H1 (cell line): ENCODE measurements around the gene TXNDC12. TPM values are rescaled to one million over a fixed set of nuclear protein-coding genes. Genes with fewer than 3 reads are reported as not detected.
A peak's percentile ranks its signal among the peaks of the same experiment; 100 is the strongest.
"Not testable (repeated sequence)": the region's sequence is repeated elsewhere in the genome, so short reads cannot be mapped to it uniquely, and the experiment has no call there.

Experiments used
- CTCF ChIA-PET: fragments of 300-600 bp; sonication (Branson Sonifier 250); formaldehyde crosslinking; loops from one replicate; lab custom pipeline; 2021; ENCODE audit not compliant: partially characterized antibody; lab: Charles Lee
- POLR2A ChIA-PET: fragments of 300-600 bp; sonication (Branson Sonifier 250); formaldehyde crosslinking; loops from one replicate; lab custom pipeline; 2021; ENCODE audit warnings: inconsistent platforms; ENCODE audit not compliant: partially characterized antibody; lab: Charles Lee
- DNase-seq, 2 experiments: peaks; one replicate each; pipeline versions ENCODE4 v3.0.0 to v3.0.0-alpha.2; 2010 to 2022; ENCODE audit warnings: low spot score in 2 of 2, low read depth in 1 of 2, mixed read lengths in 1 of 2
- FAIRE-seq: peaks from 2 replicates; lab custom pipeline; 2011; peaks lifted over from hg19 to GRCh38; lab: Jason Lieb, UNC
- H2AFZ ChIP-seq: 2 replicates; pipeline ENCODE4 v1.8.1; 2012; ENCODE audit warnings: low read length, inconsistent platforms
- H2AK5ac ChIP-seq: 2 replicates; pipeline ENCODE4 v1.6.1; 2013; ENCODE audit warnings: low read depth, low read length
- H2BK120ac ChIP-seq: replicated peaks from 2 replicates; pipeline ENCODE3; 2013; ENCODE audit warnings: low read depth, low read length, inconsistent platforms
- H2BK12ac ChIP-seq: 2 replicates; pipeline ENCODE4 v1.6.1; 2013; ENCODE audit warnings: low read depth, low read length
- H2BK15ac ChIP-seq: 2 replicates; pipeline ENCODE4 v1.6.1; 2013; ENCODE audit warnings: low read length
- H2BK20ac ChIP-seq: 2 replicates; pipeline ENCODE4 v1.6.1; 2013; ENCODE audit warnings: low read length
- H2BK5ac ChIP-seq: 2 replicates; pipeline ENCODE4 v1.6.1; 2013; ENCODE audit warnings: low read depth, low read length
- H3K14ac ChIP-seq: 2 replicates; pipeline ENCODE4 v1.6.1; 2013; ENCODE audit warnings: inconsistent platforms; ENCODE audit not compliant: insufficient read length
- H3K18ac ChIP-seq: 2 replicates; pipeline ENCODE4 v1.6.1; 2013; ENCODE audit warnings: low read length; ENCODE audit errors: extremely low read depth
- H3K23ac ChIP-seq: 2 replicates; pipeline ENCODE4 v1.6.1; 2013; ENCODE audit warnings: inconsistent platforms; ENCODE audit not compliant: insufficient read length
- H3K23me2 ChIP-seq: 2 replicates; pipeline ENCODE4 v1.6.1; 2013; ENCODE audit warnings: low read depth, low read length
- H3K27ac ChIP-seq: 2 replicates; pipeline ENCODE4 v1.6.1; 2011; ENCODE audit warnings: low read depth, low read length, inconsistent platforms
- H3K27me3 ChIP-seq, 4 experiments: replicated peaks in 1 of 4; 1 replicate in 1 of 4; 2 replicates in 3 of 4; pipeline versions ENCODE4 v1.6.1 to v1.8.1; 2011 to 2013; ENCODE audit warnings: low read length in 3 of 4, mild to moderate bottlenecking in 3 of 4, inconsistent platforms in 2 of 4, mixed read lengths in 2 of 4, moderate library complexity in 1 of 4; ENCODE audit not compliant: control insufficient read depth in 3 of 4, insufficient read depth in 3 of 4; ENCODE audit errors: extremely low read depth in 1 of 4
- H3K36me3 ChIP-seq, 4 experiments: 2 replicates each; pipeline versions ENCODE4 v1.6.1 to v1.8.1; 2011 to 2013; ENCODE audit warnings: mild to moderate bottlenecking in 4 of 4, low read length in 3 of 4, moderate library complexity in 2 of 4, control low read depth in 1 of 4, inconsistent platforms in 1 of 4; ENCODE audit not compliant: insufficient read depth in 4 of 4, control insufficient read depth in 2 of 4
- H3K4ac ChIP-seq: replicated peaks from 2 replicates; pipeline ENCODE3; 2013; ENCODE audit warnings: low read length, low read depth, mixed read lengths, inconsistent platforms; ENCODE audit not compliant: insufficient read length
- H3K4me1 ChIP-seq, 4 experiments: replicated peaks in 1 of 4; 1 replicate in 1 of 4; 2 replicates in 3 of 4; pipeline versions ENCODE4 v1.6.1 to v1.8.1; 2011 to 2013; ENCODE audit warnings: low read length in 3 of 4, inconsistent platforms in 2 of 4, mixed read lengths in 1 of 4; ENCODE audit not compliant: insufficient read depth in 4 of 4, control insufficient read depth in 3 of 4
- H3K4me2 ChIP-seq, 2 experiments: 2 replicates each; pipeline versions ENCODE4 v1.6.1 to v1.8.1; 2011 to 2013; ENCODE audit warnings: low read depth in 2 of 2, low read length in 2 of 2, control low read depth in 1 of 2, inconsistent platforms in 1 of 2, mild to moderate bottlenecking in 1 of 2; ENCODE audit not compliant: insufficient read depth in 1 of 2
- H3K4me3 ChIP-seq, 4 experiments: fragments of 200-600, 300-600 bp in 1 of 4; sonication (generic), shearing (Covaris generic), sonication (Bioruptor Twin) in 1 of 4; 2 replicates each; pipeline versions ENCODE4 v1.5.1 to v1.8.1; 2011 to 2016; ENCODE audit warnings: low read length in 4 of 4, low read depth in 3 of 4, control low read depth in 2 of 4, inconsistent platforms in 2 of 4, mild to moderate bottlenecking in 2 of 4, mixed read lengths in 1 of 4, moderate library complexity in 1 of 4; ENCODE audit not compliant: insufficient read depth in 2 of 4; ENCODE audit errors: extremely low read depth in 1 of 4
- H3K56ac ChIP-seq: replicated peaks from 2 replicates; pipeline ENCODE3; 2013; ENCODE audit warnings: low read depth, mild to moderate bottlenecking, mixed read lengths, low read length, inconsistent platforms; ENCODE audit not compliant: insufficient read length
- H3K79me1 ChIP-seq: 2 replicates; pipeline ENCODE4 v1.6.1; 2013; ENCODE audit warnings: low read depth, low read length, control low read depth
- H3K79me2 ChIP-seq, 2 experiments: 2 replicates each; pipeline versions ENCODE4 v1.6.1 to v1.8.1; 2012 to 2013; ENCODE audit warnings: low read length in 2 of 2, mild to moderate bottlenecking in 2 of 2, inconsistent platforms in 1 of 2; ENCODE audit not compliant: insufficient read depth in 2 of 2, control insufficient read depth in 1 of 2
- H3K9ac ChIP-seq, 4 experiments: replicated peaks in 1 of 4; 1 replicate in 1 of 4; 2 replicates in 3 of 4; pipeline versions ENCODE4 v1.6.1 to v1.8.1; 2011 to 2013; ENCODE audit warnings: low read depth in 3 of 4, low read length in 3 of 4, control low read depth in 2 of 4, mild to moderate bottlenecking in 2 of 4, moderate library complexity in 2 of 4, inconsistent platforms in 1 of 4; ENCODE audit errors: extremely low read depth in 1 of 4
- H3K9me3 ChIP-seq, 2 experiments: 2 replicates each; pipeline versions ENCODE4 v1.6.1 to v1.8.1; 2012 to 2013; ENCODE audit warnings: mild to moderate bottlenecking in 2 of 2, moderate library complexity in 2 of 2, control low read depth in 1 of 2, inconsistent platforms in 1 of 2, low read depth in 1 of 2, low read length in 1 of 2, mixed read lengths in 1 of 2; ENCODE audit not compliant: insufficient read depth in 2 of 2
- H4K20me1 ChIP-seq, 2 experiments: replicated peaks in 1 of 2; 2 replicates each; pipeline versions ENCODE3 to v1.8.1; 2011 to 2013; ENCODE audit warnings: inconsistent platforms in 2 of 2, low read length in 2 of 2, mild to moderate bottlenecking in 1 of 2; ENCODE audit not compliant: insufficient read depth in 2 of 2, control insufficient read depth in 1 of 2
- H4K5ac ChIP-seq: 2 replicates; pipeline ENCODE4 v1.6.1; 2013; ENCODE audit warnings: low read length, low read depth, mixed read lengths, inconsistent platforms; ENCODE audit not compliant: insufficient read length
- H4K8ac ChIP-seq: 2 replicates; pipeline ENCODE4 v1.8.0; 2013; ENCODE audit warnings: mild to moderate bottlenecking, moderate library complexity, low read length, inconsistent platforms; ENCODE audit not compliant: insufficient read depth; ENCODE audit errors: extremely low read depth
- H4K91ac ChIP-seq: replicated peaks from 2 replicates; pipeline ENCODE3; 2013; ENCODE audit warnings: low read length, mixed read lengths, inconsistent platforms; ENCODE audit not compliant: insufficient read length
- WGBS, 2 experiments: shearing (Covaris generic) in 1 of 2; methylation state at CpG; one replicate each; pipeline versions ENCODE4 v1.1.6 to v1.1.7; 2013 to 2015; ENCODE audit warnings: low lambda C conversion rate in 2 of 2, mixed read lengths in 2 of 2, inconsistent platforms in 1 of 2, low coverage in 1 of 2, missing lambda C conversion rate in 1 of 2; ENCODE audit not compliant: insufficient replicate concordance in 2 of 2, insufficient coverage in 1 of 2, insufficient read length in 1 of 2; ENCODE audit errors: extremely low coverage in 1 of 2, missing lambda C conversion rate in 1 of 2; 5-methylcytosine and 5-hydroxymethylcytosine counted together
- polyA plus RNA-seq, 7 experiments: library from polyadenylated mRNA; depleted of rRNA in 3 of 7; stranded (reverse) in 5 of 7; unstranded in 2 of 7; fragments of >200 nt in 5 of 7; fragments of 200-250 nt in 2 of 7; gene quantifications; 1 replicate in 5 of 7; 2 replicates in 1 of 7; 4 replicates in 1 of 7; pipeline versions ENCODE4 v1.2.1 to v1.2.3, GENCODE V29; 2011 to 2013; ENCODE audit warnings: missing spikeins in 2 of 7, mixed read lengths in 2 of 7
- total RNA-seq: library from RNA; stranded (reverse); fragmentation: NEBNext Ultra II Directional; extraction: Animal tissue kit (Norgen Biotek cat#: 25700); gene quantifications from 2 replicates; pipeline ENCODE4 v1.2.1, GENCODE V29; 2021

Gene TXNDC12
- total and polyA plus RNA-seq, 2 of the 8 experiments (the other 6 are each of a cell fraction or from before 2014, with no cell fraction given) = 35.2 to 89.8 TPM

DNA sequence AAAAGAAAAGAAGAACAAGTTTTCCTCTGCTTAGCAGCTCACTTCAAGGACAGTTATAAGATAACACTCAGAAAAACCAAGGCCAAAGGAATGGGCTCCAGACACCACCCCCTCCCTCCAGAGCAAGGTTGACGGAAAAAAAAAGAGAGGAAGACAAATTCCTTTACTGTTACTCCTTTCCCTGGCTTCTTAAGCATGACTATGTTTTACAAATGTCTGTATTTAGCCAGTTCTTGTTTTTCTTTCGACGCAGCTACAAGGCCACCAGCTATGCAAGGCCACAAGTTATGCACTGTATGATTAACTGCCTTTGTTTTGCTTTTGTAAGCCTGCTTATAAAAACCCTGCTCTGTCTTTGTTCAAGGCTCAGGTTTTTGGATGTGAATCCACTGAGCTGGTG, 49.4 kb downstream of the TXNDC12 start:
- not testable (repeated sequence) for H3K36me3 ChIP-seq, H4K8ac ChIP-seq, H3K23ac ChIP-seq, H3K9me3 ChIP-seq, H2AK5ac ChIP-seq, H2BK15ac ChIP-seq, H3K27me3 ChIP-seq, H3K14ac ChIP-seq, DNase-seq, H3K56ac ChIP-seq, H3K79me2 ChIP-seq, FAIRE-seq, H4K91ac ChIP-seq, H3K4me3 ChIP-seq, H3K23me2 ChIP-seq, H2BK120ac ChIP-seq, H3K9ac ChIP-seq, H3K79me1 ChIP-seq, H4K20me1 ChIP-seq, H3K4ac ChIP-seq
- Histone ChIP-seq H3K18ac (peak overlapping the region; percentile 88; the same call in 1 of the 2 replicates), H3K27ac (peak overlapping the region; percentile 81), H4K5ac (peak overlapping the region; percentile 43), H2BK5ac (peak overlapping the region; percentile 62; the same call in 1 of the 2 replicates), H2AFZ (peak overlapping the region; percentile 3; the same call in 1 of the 2 replicates), H3K4me1 (peaks cover 5 to 14% (median 12%) of the 10 kb centered on the region in 4 experiments; a peak in 6 of 7 replicates), H3K4me2 (peak overlapping the region; percentile 38 to 58; a peak in 2 of 4 replicates), H2BK20ac (peak overlapping the region; percentile 2; the same call in 1 of the 2 replicates), H2BK12ac (peak overlapping the region; percentile 97; the same call in 1 of the 2 replicates)
- WGBS, 2 experiments = 57% methylated on average over 3 of the region's 3 CpGs; no CpG with 5 or more reads in 1 of the 2 experiments
- ChIA-PET POLR2A (interaction anchor here (0.7 to 1.1 kb wide), 2 partner anchors 9 to 10 kb away, joined by 3 to 4 read pairs; no protein-coding TSS in a partner anchor), CTCF (interaction anchor here (0.6 to 1.7 kb wide), 4 partner anchors 39 to 225 kb away, joined by 3 to 6 read pairs (median 3); no protein-coding TSS in a partner anchor)
